Endothelial cell of umbilical vein (primary cell): ENCODE measurements around the gene ITPKA. TPM values are rescaled to one million over a fixed set of nuclear protein-coding genes. Genes with fewer than 3 reads are reported as not detected.

ENCODE experiments used
- BruUV-seq: library from RNA; stranded (reverse); fragments of 400-500 nt; replicated peaks from 2 replicates; lab custom pipeline; 2021; lab: Mats Ljungman, UMichigan
- CTCF ChIA-PET: fragments of 300-600, 350-600 bp; sonication (Branson Sonifier 250); formaldehyde crosslinking; loops from one replicate; lab custom pipeline; 2021; ENCODE audit warnings: antibody characterized with exemption, inconsistent platforms; lab: Charles Lee
- POLR2A ChIA-PET: fragments of 300-600, 350-600 bp; sonication (Branson Sonifier 250); formaldehyde crosslinking; loops from one replicate; lab custom pipeline; 2021; ENCODE audit warnings: antibody characterized with exemption, inconsistent platforms; lab: Charles Lee
- DNase-seq: peaks from one replicate; pipeline ENCODE4 v3.0.0-alpha.2; 2011; ENCODE audit warnings: low read depth, low spot score
- FAIRE-seq: peaks from 2 replicates; lab custom pipeline; 2011; peaks lifted over from hg19 to GRCh38; lab: Jason Lieb, UNC
- H2AFZ ChIP-seq: 2 replicates; pipeline ENCODE4 v1.6.0; 2012; ENCODE audit warnings: low read depth, low read length, control low read depth, inconsistent platforms
- H3K27ac ChIP-seq: 2 replicates; pipeline ENCODE4 v1.5.1; 2011; ENCODE audit warnings: low read depth, mild to moderate bottlenecking, control low read depth, low read length, moderate library complexity; ENCODE audit not compliant: insufficient read depth
- H3K27me3 ChIP-seq, 2 experiments: 2 replicates each; pipeline versions ENCODE4 v1.6.0 to v1.6.1; 2011; ENCODE audit warnings: low read length in 2 of 2, mixed read lengths in 1 of 2; ENCODE audit not compliant: control insufficient read depth in 2 of 2, insufficient read depth in 2 of 2
- H3K36me3 ChIP-seq, 2 experiments: 2 replicates in 1 of 2; 3 replicates in 1 of 2; pipeline ENCODE4 v1.5.1; 2011; ENCODE audit warnings: low read length in 2 of 2, mild to moderate bottlenecking in 1 of 2, moderate library complexity in 1 of 2; ENCODE audit not compliant: control insufficient read depth in 2 of 2, insufficient read depth in 2 of 2; ENCODE audit errors: extremely low read depth in 1 of 2
- H3K4me1 ChIP-seq: 3 replicates; pipeline ENCODE4 v1.5.1; 2011; ENCODE audit warnings: mild to moderate bottlenecking, low read length; ENCODE audit not compliant: control insufficient read depth, insufficient read depth; ENCODE audit errors: extremely low read depth
- H3K4me2 ChIP-seq: 2 replicates; pipeline ENCODE4 v1.6.1; 2011; ENCODE audit warnings: low read length, control low read depth, mixed read lengths; ENCODE audit not compliant: insufficient read depth
- H3K4me3 ChIP-seq, 3 experiments: fragments of 200-600 bp in 1 of 3; sonication (generic), shearing (Covaris generic) in 1 of 3; replicated peaks in 1 of 3; 2 replicates each; pipeline ENCODE4 v1.5.1; 2011 to 2016; ENCODE audit warnings: control low read depth in 3 of 3, low read length in 3 of 3, mild to moderate bottlenecking in 2 of 3, inconsistent platforms in 1 of 3, low read depth in 1 of 3, moderate library complexity in 1 of 3; ENCODE audit not compliant: insufficient read depth in 1 of 3
- H3K79me2 ChIP-seq: 2 replicates; pipeline ENCODE4 v1.6.0; 2012; ENCODE audit warnings: low read length, inconsistent platforms; ENCODE audit not compliant: control insufficient read depth, insufficient read depth
- H3K9ac ChIP-seq: replicated peaks from 2 replicates; pipeline ENCODE3; 2011; ENCODE audit warnings: low read length, control low read depth; ENCODE audit not compliant: insufficient read depth; ENCODE audit errors: extremely low read depth
- H3K9me1 ChIP-seq: replicated peaks from 3 replicates; pipeline ENCODE4 v1.6.0; 2011; ENCODE audit warnings: mild to moderate bottlenecking, low read length; ENCODE audit not compliant: control insufficient read depth, insufficient read depth; ENCODE audit errors: extremely low read depth
- H3K9me3 ChIP-seq: replicated peaks from 2 replicates; pipeline ENCODE4 v1.5.1; 2012; ENCODE audit warnings: low read length, inconsistent platforms; ENCODE audit not compliant: control insufficient read depth, insufficient read depth
- H4K20me1 ChIP-seq: replicated peaks from 2 replicates; pipeline ENCODE3; 2011; ENCODE audit warnings: mild to moderate bottlenecking, low read length; ENCODE audit not compliant: control insufficient read depth, insufficient read depth; ENCODE audit errors: extremely low read depth
- EZH2 ChIP-seq: IDR thresholded peaks from 2 replicates; pipeline ENCODE4 v1.6.1; 2012; ENCODE audit warnings: borderline replicate concordance, low read depth, mild to moderate bottlenecking, moderate library complexity, low read length, inconsistent platforms; ENCODE audit not compliant: severe bottlenecking
- FOS ChIP-seq: IDR thresholded peaks from 2 replicates; pipeline ENCODE4 v1.6.1; 2011; ENCODE audit warnings: mild to moderate bottlenecking, low read length, moderate library complexity, borderline replicate concordance; ENCODE audit not compliant: insufficient read depth
- GATA2 ChIP-seq: IDR thresholded peaks from 2 replicates; pipeline ENCODE4 v1.7.0; 2011; ENCODE audit warnings: low read depth, mild to moderate bottlenecking, moderate library complexity, mixed read lengths, low read length; ENCODE audit not compliant: insufficient read length, insufficient read depth
- JUN ChIP-seq: IDR thresholded peaks from 2 replicates; pipeline ENCODE4 v1.6.1; 2011; ENCODE audit warnings: borderline replicate concordance, low read depth; ENCODE audit not compliant: insufficient read length, insufficient read depth
- MYC ChIP-seq: IDR thresholded peaks from one replicate; pipeline ENCODE4 v1.6.1; 2011; ENCODE audit warnings: mild to moderate bottlenecking, low read depth, low read length
- POLR2A ChIP-seq: IDR thresholded peaks from 2 replicates; pipeline ENCODE4 v1.6.1; 2012; ENCODE audit warnings: low read depth, mild to moderate bottlenecking, control low read depth, low read length
- POLR2AphosphoS5 ChIP-seq: IDR thresholded peaks from 2 replicates; pipeline ENCODE4 v1.6.1; 2012; ENCODE audit warnings: low read depth, mild to moderate bottlenecking, control low read depth, low read length, moderate library complexity; ENCODE audit not compliant: insufficient read depth
- dilution Hi-C: fragments of 300-500 bp; cut with MboI; formaldehyde crosslinking; loops from one replicate; pipeline ENCODE4 v1.15.0; 2019; ENCODE audit warnings: low sequenced_read_pairs; ENCODE audit not compliant: extremely low pct_ligation_motif_present
- intact Hi-C: fragments of 100-400 bp; cut with micrococcal nuclease; formaldehyde crosslinking; loops from one replicate; pipeline ENCODE4 v1.10.0; 2022
- polyA plus RNA-seq, 4 experiments: library from polyadenylated mRNA; depleted of rRNA in 3 of 4; stranded (reverse) in 3 of 4; unstranded in 1 of 4; fragments of >200 nt; gene quantifications; 2 replicates each; pipeline versions ENCODE4 v1.2.1 to v1.2.3, GENCODE V29; 2011 to 2012; ENCODE audit warnings: missing spikeins in 1 of 4
- total RNA-seq: library from RNA; stranded (reverse); gene quantifications from 2 replicates; pipeline ENCODE4 v1.2.3, GENCODE V29; 2021
- TF ChIP-seq, protein P1 (sequence below), 2 donors: IDR thresholded peaks; 1 replicate in 1 of 2; 2 replicates in 1 of 2; pipeline ENCODE4 v1.5.1; 2011; ENCODE audit warnings: low read length in 2 of 2, mild to moderate bottlenecking in 2 of 2, moderate library complexity in 2 of 2, control low read depth in 1 of 2, inconsistent platforms in 1 of 2, low read depth in 1 of 2; ENCODE audit not compliant: insufficient read depth in 1 of 2; ENCODE audit errors: extremely low read depth in 1 of 2
- TF ChIP-seq, protein P2 (sequence below): IDR thresholded peaks from 2 replicates; pipeline ENCODE4 v1.6.1; 2011; ENCODE audit not compliant: insufficient read depth, insufficient read length

Gene ITPKA
- total and polyA plus RNA-seq, 2 donors (not counting 3 experiments of a cell fraction or from before 2014, with no cell fraction given): 0.14 to 0.66 TPM

DNA sequence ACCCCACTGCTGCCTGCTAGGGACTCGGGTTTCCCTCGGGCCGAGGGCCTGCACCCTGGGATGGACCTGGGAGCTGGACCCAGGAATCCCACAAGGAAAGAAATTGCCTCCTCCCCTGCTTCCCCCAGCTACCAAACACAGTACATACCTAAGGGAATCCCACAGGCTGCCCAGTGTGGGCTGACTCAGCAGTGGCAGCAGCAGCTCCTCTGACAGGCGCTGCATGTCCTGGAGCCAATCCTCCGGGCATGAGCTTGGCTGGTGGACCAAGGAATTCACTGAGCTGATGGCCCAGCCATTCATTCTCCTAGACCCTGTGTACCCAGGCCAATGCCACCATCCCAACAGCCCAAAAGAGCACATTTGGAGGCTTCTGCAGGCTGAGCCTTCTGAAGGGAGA lies 29.4 kb downstream of the ITPKA start:
- no peaks in the 10 kb centered on the region for H3K9me1 ChIP-seq
- H3K36me3 ChIP-seq: peaks cover 3 to 25% of the 10 kb centered on the region in 2 experiments
- no peak for TF ChIP-seq EZH2
- TF ChIP-seq POLR2AphosphoS5: no peak
- no peak for TF ChIP-seq MYC
- TF ChIP-seq FOS: no peak
- TF ChIP-seq, protein P1, sequence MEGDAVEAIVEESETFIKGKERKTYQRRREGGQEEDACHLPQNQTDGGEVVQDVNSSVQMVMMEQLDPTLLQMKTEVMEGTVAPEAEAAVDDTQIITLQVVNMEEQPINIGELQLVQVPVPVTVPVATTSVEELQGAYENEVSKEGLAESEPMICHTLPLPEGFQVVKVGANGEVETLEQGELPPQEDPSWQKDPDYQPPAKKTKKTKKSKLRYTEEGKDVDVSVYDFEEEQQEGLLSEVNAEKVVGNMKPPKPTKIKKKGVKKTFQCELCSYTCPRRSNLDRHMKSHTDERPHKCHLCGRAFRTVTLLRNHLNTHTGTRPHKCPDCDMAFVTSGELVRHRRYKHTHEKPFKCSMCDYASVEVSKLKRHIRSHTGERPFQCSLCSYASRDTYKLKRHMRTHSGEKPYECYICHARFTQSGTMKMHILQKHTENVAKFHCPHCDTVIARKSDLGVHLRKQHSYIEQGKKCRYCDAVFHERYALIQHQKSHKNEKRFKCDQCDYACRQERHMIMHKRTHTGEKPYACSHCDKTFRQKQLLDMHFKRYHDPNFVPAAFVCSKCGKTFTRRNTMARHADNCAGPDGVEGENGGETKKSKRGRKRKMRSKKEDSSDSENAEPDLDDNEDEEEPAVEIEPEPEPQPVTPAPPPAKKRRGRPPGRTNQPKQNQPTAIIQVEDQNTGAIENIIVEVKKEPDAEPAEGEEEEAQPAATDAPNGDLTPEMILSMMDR (IDR thresholded peaks at IDR 0.05; ENCODE audit: extremely low read depth in 1 of 2, insufficient read depth in 1 of 2, low read depth in 1 of 2, low read length in 2 of 2): no peak
- no peak for TF ChIP-seq JUN
- TF ChIP-seq GATA2: no peak
- no peak for TF ChIP-seq POLR2A
- TF ChIP-seq, protein P2, sequence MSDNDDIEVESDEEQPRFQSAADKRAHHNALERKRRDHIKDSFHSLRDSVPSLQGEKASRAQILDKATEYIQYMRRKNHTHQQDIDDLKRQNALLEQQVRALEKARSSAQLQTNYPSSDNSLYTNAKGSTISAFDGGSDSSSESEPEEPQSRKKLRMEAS: no peak
- no peaks in the 10 kb centered on the region for H3K4me1 ChIP-seq
- BruUV-seq: no TSS peak
- dilution Hi-C loops: no loop called here
- H2AFZ ChIP-seq: no peak overlapping the region
- no peaks in the 10 kb centered on the region for H4K20me1 ChIP-seq
- ChIA-PET CTCF (interaction anchor here (1.3 kb wide), 1 partner anchor 57 kb away, joined by 5 read pairs; no protein-coding TSS in a partner anchor), POLR2A (no interaction called here)
- H3K4me2 ChIP-seq: no peak overlapping the region
- H3K27ac ChIP-seq: no peak overlapping the region
- no peak overlapping the region for H3K9ac ChIP-seq
- H3K79me2 ChIP-seq: no peaks in the 10 kb centered on the region
- H3K9me3 ChIP-seq: no peaks in the 10 kb centered on the region
- no peaks in the 10 kb centered on the region for H3K27me3 ChIP-seq
- intact Hi-C loops: no loop called here
- H3K4me3 ChIP-seq: no peak overlapping the region
- FAIRE-seq: no peak
- no peak for DNase-seq
